HG02798 (cell line): ENCODE measurements around the gene DNAH7.

Source experiments
- ATAC-seq: cut with Tn5 transposase; IDR thresholded peaks from one replicate; pipeline ENCODE4 v1.9.1; 2021; ENCODE audit warnings: mild to moderate bottlenecking; ENCODE audit not compliant: unreplicated experiment, poor library complexity

DNAH7 gene

GRCh38 chr2:196079052-196079451, 10.4 kb upstream of the DNAH7 start:
- ATAC-seq, result no peak

GRCh38 chr2:196077821-196078220, 9.2 kb upstream of the DNAH7 start:
- no peak for ATAC-seq

- peak; percentile 59 for ATAC-seq
These were observed 8.3 kb upstream of the DNAH7 start for GRCh38 chr2:196076778-196077568.

GRCh38 chr2:196075196-196075595, 6.6 kb upstream of the DNAH7 start:
- ATAC-seq, result no peak

- no peak for ATAC-seq
These were observed 6.0 kb upstream of the DNAH7 start for GRCh38 chr2:196074631-196075030.

GRCh38 chr2:196073521-196073920, 4.9 kb upstream of the DNAH7 start:
- no peak for ATAC-seq

- ATAC-seq, result no peak
These were observed 1.6 kb downstream of the DNAH7 start for GRCh38 chr2:196067088-196067382.

- ATAC-seq, result no peak
These were observed 2.1 kb downstream of the DNAH7 start for GRCh38 chr2:196066291-196067087.

- no peak for ATAC-seq
These were observed 4.9 kb downstream of the DNAH7 start for GRCh38 chr2:196063773-196064172.

GRCh38 chr2:196059491-196059960, 9.1 kb downstream of the DNAH7 start:
- ATAC-seq, result no peak

- ATAC-seq, result no peak
These were observed 14.0 kb downstream of the DNAH7 start for GRCh38 chr2:196054631-196055030.

- peak; percentile 62 for ATAC-seq
These were observed 22.3 kb downstream of the DNAH7 start for GRCh38 chr2:196046123-196046917.

- no peak for ATAC-seq
These were observed 26.9 kb downstream of the DNAH7 start for GRCh38 chr2:196041786-196042185.

- no peak for ATAC-seq
These were observed 28.4 kb downstream of the DNAH7 start for GRCh38 chr2:196040218-196040617.

GRCh38 chr2:196036442-196036841, 32.2 kb downstream of the DNAH7 start:
- no peak for ATAC-seq

- ATAC-seq, result no peak
These were observed 50.6 kb downstream of the DNAH7 start for GRCh38 chr2:196018037-196018436.

GRCh38 chr2:196012314-196012713, 56.3 kb downstream of the DNAH7 start:
- ATAC-seq, result no peak

- ATAC-seq, result no peak
These were observed 68.1 kb downstream of the DNAH7 start for GRCh38 chr2:196000551-196000950.

GRCh38 chr2:195998070-195998469, 70.6 kb downstream of the DNAH7 start:
- no peak for ATAC-seq

GRCh38 chr2:195995499-195995898, 73.1 kb downstream of the DNAH7 start:
- ATAC-seq, result no peak

GRCh38 chr2:195993623-195994022, 75.0 kb downstream of the DNAH7 start:
- no peak for ATAC-seq
